GM20000 (cell line): Measurements from ENCODE around the gene CDK14.

ENCODE experiments used
- DNase-seq: peaks from one replicate; pipeline ENCODE4 v3.0.0; 2012; ENCODE audit warnings: low spot score
- TF ChIP-seq, protein P1 (sequence below): IDR thresholded peaks from 2 replicates; pipeline ENCODE4 v1.5.1; 2012; ENCODE audit warnings: mild to moderate bottlenecking, control low read depth; ENCODE audit errors: extremely low read depth, missing control alignments

The CDK14 gene

DNA sequence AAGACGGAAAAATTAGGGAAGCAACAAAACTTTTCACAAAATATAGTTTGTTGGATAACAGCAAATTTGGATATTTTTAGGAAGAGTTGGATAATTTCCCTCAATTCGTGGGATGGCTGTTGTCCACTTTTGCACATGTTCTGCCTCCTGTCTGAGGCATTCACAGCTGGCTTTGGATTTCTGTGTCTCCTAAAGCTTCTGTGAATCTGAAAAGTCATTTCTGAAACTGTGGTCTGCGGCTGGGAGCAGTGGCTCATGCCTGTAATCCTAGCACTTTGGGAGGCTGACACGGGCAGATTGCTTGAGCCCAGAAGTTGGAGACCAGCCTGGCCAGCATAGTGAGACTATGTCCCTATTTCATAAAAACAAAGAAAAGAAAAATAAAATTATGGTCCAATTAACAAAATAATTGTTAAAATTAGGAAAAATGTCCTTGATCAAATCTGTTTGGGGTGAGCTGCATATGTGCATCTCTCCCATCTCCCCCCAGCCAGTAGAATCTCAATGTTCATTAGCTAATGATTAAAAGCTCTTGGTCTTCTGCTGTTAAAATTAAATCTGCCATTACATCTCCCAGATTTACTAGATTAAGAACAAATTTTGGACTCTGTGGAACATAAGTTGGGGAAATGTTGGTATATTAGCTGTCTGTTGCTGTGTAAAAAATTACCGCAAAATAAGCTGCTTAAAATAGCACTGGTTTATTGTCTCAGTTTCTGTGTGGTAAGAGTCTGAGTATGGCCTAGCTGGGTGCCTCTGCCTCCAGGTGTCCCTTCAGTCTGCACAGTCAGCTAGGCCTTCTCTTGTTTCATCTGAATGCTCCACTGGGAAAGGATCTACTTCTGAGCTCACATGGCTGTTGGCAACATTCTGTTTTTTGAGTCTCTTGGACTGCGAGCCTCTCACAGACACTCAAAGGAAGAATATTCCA is 336.1 kb downstream of the CDK14 start:
- TF ChIP-seq, protein P1, sequence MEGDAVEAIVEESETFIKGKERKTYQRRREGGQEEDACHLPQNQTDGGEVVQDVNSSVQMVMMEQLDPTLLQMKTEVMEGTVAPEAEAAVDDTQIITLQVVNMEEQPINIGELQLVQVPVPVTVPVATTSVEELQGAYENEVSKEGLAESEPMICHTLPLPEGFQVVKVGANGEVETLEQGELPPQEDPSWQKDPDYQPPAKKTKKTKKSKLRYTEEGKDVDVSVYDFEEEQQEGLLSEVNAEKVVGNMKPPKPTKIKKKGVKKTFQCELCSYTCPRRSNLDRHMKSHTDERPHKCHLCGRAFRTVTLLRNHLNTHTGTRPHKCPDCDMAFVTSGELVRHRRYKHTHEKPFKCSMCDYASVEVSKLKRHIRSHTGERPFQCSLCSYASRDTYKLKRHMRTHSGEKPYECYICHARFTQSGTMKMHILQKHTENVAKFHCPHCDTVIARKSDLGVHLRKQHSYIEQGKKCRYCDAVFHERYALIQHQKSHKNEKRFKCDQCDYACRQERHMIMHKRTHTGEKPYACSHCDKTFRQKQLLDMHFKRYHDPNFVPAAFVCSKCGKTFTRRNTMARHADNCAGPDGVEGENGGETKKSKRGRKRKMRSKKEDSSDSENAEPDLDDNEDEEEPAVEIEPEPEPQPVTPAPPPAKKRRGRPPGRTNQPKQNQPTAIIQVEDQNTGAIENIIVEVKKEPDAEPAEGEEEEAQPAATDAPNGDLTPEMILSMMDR: no peak
- peak; percentile 66 for DNase-seq

- DNase-seq: no peak
- TF ChIP-seq, protein P1: no peak
Observed at GRCh38 chr7:90933041-90933440, 336.9 kb downstream of the CDK14 start.

DNA sequence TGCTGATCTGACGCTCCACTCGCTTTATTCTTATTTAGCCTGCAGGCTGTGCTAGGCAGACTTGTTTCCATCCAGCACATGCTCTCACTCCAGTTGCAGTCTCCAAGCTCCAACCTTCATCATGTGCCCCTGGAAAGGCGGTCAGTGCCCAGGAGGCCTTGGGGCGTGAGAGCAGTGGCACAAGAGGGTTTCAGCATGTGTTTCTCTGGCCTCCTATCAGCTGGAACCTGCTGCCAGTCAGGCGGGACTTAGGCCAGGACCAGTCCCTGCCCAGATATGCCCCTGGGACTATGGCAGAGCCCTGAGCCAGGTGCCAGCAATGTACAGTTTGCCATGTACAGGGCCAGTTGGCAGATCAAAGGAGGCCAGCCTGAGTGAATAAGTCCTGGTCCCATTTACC is 337.9 kb downstream of the CDK14 start:
- TF ChIP-seq, protein P1: no peak
- no peak for DNase-seq

DNA sequence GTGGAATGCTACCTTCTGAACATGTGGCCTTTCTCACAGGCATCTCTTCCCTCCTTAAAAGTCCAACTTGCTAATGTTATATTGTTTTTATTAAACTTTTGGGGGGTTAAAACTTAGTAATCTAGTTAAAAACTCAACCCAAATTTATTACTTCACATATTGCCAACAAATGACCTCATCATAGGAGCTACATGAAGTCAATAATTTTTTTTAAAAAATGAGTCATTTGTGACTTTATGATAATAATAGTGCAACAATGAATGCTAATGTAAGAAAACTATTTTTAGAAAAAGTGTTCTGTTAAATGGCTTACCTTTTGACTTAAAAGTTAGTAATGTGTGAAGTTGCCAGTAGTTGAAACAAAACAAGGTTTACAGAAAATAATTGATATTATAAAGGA is 342.2 kb downstream of the CDK14 start:
- DNase-seq: no peak

DNA sequence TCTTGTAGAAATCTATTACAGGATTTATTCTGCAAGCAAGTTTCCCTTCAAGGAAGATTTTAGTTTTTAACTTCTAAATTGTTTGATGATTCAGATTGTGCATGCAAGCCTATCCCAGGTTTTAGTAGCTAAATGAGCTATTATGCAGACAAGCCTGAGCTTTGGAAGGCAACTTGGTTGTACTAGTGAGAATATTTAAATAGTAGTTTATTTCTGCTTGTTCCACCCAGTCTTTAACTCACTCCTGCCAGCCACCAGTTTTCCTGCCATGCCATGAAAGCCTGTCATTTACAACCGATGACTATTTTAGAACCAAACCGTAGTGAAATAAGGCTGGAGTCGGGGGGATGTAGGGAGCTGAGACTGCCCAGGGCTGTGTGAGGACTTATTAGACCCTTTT is 343.5 kb downstream of the CDK14 start:
- no peak for DNase-seq
- TF ChIP-seq, protein P1: no peak

More for the DNA sequence above, 342.2 kb downstream of the CDK14 start:
- TF ChIP-seq, protein P1: no peak

- no peak for DNase-seq
- TF ChIP-seq, protein P1: no peak
Observed at GRCh38 chr7:90944021-90944420, 347.9 kb downstream of the CDK14 start.

DNA sequence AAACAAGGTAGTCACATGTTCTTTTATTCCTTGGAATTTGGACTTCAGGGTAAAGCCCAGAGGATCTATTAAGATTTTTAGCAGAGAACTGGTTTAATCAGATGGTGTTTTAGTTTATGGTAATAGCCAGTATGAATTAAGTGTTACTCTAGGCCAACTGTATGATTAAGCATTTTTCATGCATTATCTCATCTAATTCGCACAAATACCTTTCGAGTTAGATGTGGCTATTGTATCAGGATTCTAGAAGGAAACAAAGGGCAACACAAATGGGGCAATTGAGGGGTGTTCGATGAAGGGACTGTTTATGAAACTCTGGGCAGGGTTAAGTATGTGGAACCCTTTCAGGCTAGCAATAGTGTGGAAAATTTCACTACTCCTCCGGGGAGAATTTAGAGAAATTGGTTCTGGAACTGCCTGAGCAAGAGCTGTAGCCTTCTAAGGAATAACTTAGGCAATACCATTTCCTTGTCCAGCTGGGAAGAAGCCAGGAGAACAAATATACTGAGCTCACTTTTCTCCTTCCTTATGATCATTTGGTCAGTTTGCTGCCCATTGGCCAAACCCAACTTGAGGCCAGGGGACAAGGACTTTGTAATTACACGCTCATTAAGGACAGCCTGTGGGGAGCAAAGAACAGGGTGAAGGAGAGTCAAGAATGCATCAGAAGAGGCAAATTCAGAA is 349.1 kb downstream of the CDK14 start:
- no peak for DNase-seq
- TF ChIP-seq, protein P1: no peak
